ENCODE results near the gene IL20RB.

Gene IL20RB

GRCh38 chr3:136957751-136958288, at the start of gene IL20RB:
IL20RB (plus strand) TSS chr3:136957983; CDS start chr3:136958114, 131 bp downstream.
- DNase-seq (ENCODE audit: insufficient read length, low spot score) (no peak), FAIRE-seq (no peak)

DNA sequence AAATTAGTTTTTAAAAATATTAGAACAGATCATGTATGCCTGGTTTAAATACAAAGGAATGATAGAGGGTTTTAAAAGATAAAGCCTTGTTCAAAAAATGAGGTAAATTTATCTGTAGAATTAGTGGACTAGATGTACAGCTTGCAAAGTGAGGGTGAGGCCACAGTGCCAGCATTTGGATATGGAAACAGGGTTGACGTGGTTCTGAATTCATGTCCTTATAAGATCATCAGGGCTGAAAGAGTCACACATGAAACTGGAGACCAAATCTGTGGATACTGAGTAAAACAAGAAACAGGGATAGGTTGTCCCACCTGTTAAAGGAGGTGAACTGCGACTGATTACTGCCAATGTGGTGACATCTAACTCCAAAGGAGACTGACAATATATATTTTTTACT, 49.5 kb upstream of the IL20RB start:
- no peak for FAIRE-seq
- no peak for DNase-seq (ENCODE audit: insufficient read length, low spot score)

DNA sequence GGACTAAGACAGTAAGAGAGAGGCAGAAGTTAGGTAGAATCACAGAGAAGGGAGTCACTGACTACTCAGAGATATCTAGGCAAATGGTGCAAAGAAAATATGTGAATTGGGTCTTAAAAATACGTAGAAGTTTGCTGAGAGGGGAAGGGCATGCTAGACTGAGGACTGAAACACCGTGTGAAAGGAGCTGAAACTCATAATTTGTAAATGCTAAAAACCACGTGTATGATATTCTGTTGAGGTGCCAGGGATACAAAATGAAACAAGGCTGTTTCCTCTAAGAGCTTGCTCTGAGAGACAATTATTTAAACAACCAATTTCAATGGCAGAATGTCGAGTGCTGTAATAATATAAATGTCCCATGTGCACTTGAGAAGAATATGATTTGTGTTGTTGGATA, 48.6 kb upstream of the IL20RB start:
- no peak for FAIRE-seq
- no peak for DNase-seq (ENCODE audit: insufficient read length, low spot score)

DNA sequence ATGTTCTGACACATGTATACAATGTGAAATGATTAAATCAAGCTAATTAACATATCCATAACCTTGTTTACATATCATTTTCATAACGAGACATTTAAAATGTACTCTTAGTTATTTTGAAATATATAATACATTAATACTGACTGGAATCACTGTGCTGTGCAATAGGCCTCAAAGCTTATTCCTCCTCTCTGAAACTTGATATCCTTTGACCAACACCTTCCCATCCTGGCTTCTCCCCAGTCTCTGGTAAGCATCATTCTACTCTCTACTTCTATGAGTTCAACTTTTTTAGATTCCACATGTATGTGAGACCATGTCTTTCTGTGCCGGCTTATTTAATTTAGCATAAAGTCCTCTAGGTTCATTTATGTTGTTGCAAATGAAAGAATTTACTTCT, 47.1 kb upstream of the IL20RB start:
- DNase-seq (ENCODE audit: insufficient read length, low spot score) (no peak), FAIRE-seq (no peak)

GRCh38 chr3:136913168-136913567, 44.6 kb upstream of the IL20RB start:
- no peak for FAIRE-seq
- DNase-seq (ENCODE audit: insufficient read length, low spot score): no peak

- no peak for FAIRE-seq
- no peak for DNase-seq (ENCODE audit: insufficient read length, low spot score)
Observed at GRCh38 chr3:136914739-136915138, 43.0 kb upstream of the IL20RB start.

- no peak for DNase-seq (ENCODE audit: insufficient read length, low spot score)
- FAIRE-seq: no peak
Observed at GRCh38 chr3:136916223-136916622, 41.6 kb upstream of the IL20RB start.

GRCh38 chr3:136919799-136920580, 37.8 kb upstream of the IL20RB start:
- no peak for FAIRE-seq
- no peak for DNase-seq (ENCODE audit: insufficient read length, low spot score)

GRCh38 chr3:136920904-136921611, 36.7 kb upstream of the IL20RB start:
- FAIRE-seq: no peak
- DNase-seq (ENCODE audit: insufficient read length, low spot score): no peak

GRCh38 chr3:136925425-136926190, 32.2 kb upstream of the IL20RB start:
- no peak for FAIRE-seq
- no peak for DNase-seq (ENCODE audit: insufficient read length, low spot score)

- no peak for FAIRE-seq
- no peak for DNase-seq (ENCODE audit: insufficient read length, low spot score)
Observed at GRCh38 chr3:136928240-136928639, 29.5 kb upstream of the IL20RB start.

- DNase-seq (ENCODE audit: insufficient read length, low spot score): no peak
- FAIRE-seq: no peak
Observed at GRCh38 chr3:136929977-136930670, 27.7 kb upstream of the IL20RB start.

- FAIRE-seq (no peak), DNase-seq (ENCODE audit: insufficient read length, low spot score) (no peak)
Observed at GRCh38 chr3:136931606-136932005, 26.2 kb upstream of the IL20RB start.

GRCh38 chr3:136932523-136932922, 25.3 kb upstream of the IL20RB start:
- no peak for DNase-seq (ENCODE audit: insufficient read length, low spot score)
- no peak for FAIRE-seq

GRCh38 chr3:136932978-136933772, 24.6 kb upstream of the IL20RB start:
- no peak for DNase-seq (ENCODE audit: insufficient read length, low spot score)
- no peak for FAIRE-seq

DNA sequence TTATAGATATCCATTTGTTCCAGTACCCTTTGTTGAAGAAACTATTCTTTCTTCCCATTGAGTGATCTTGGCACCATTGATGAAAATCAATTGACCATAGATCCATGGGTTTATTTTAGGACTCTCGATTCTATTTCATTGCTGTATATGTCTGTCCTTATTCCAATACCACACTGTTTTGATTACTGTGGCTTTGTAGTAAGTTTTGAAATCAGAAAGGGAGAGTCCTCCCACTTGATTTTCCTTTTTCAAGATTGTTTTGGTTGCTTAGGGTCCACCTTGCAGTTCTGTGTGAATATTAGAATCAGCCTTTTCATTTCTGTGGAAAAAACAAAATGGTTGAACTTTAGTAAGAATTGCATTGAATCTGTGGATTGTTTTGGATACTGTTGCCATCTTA, 20.6 kb upstream of the IL20RB start:
- no peak for DNase-seq (ENCODE audit: insufficient read length, low spot score)
- no peak for FAIRE-seq

DNA sequence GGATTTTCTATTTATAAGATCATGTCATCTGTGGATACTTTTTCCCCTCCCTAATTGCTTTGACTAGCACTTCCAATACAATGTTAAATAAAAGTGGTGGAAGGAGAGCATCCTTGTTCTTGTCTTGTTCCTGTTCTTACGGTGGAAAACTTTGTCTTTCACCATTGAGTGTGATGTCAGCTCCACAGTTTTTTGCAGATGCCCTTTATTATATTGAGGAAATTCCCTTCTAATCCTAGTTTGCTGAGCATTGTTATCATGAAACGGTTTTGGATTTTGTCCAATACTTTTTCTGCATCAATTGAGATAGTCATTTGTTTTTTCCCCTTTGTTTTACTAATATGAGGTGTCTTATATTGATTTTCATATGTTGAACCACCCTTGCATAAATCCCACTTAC, 19.9 kb upstream of the IL20RB start:
- no peak for DNase-seq (ENCODE audit: insufficient read length, low spot score)
- no peak for FAIRE-seq

DNA sequence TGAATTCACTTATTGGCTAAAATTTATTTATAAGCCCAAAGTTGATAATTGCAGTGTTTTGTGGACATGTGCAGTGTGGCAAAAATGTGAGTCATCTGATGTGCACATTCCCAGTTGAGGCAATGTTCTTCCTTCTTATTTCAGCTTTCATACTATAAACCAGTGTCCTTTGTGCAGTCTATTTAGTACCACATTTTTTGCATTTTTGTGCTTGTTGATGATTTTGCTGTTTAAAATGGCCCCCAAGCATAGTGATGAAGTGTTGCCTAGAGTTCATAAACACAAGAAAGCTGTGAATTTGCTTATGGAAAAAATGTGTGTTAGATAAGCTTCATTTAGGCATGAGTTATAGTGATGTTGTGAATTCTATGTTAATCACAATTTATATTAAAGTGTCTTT, 19.4 kb upstream of the IL20RB start:
- no peak for FAIRE-seq

DNA sequence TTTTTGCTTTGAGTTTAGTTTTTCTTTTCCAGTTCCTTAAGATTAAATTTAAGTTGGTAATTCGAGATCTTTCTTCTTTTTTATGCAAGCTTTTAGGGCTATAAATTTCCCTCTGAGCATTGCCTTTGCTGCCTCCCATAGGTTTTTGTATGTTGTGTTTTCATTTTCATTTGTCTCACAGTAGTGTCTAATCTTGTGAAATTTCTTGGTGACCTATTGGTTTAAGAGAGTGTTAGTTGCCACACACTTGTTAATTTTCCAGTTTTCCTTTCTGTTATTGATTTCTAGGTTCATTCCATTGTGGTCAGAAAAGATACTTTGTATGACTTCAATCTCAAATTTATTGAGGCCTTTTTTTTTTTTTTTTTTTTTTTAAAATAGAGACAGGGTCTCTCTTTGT, 18.3 kb upstream of the IL20RB start:
- no peak for DNase-seq (ENCODE audit: insufficient read length, low spot score)
- no peak for FAIRE-seq

More for the DNA sequence above, 19.4 kb upstream of the IL20RB start:
- no peak for DNase-seq (ENCODE audit: insufficient read length, low spot score)

- no peak for FAIRE-seq
- no peak for DNase-seq (ENCODE audit: insufficient read length, low spot score)
Observed at GRCh38 chr3:136942803-136943202, 15.0 kb upstream of the IL20RB start.

Measured in HTR-8/SVneo (cell line).